Smooth muscle cell (in vitro differentiated cells): ENCODE measurements around the gene AGPAT4. TPM values are rescaled to one million over a fixed set of nuclear protein-coding genes. Genes with fewer than 3 reads are reported as not detected.

Experiments
- DNase-seq: peaks from one replicate; lab custom pipeline; 2025; ENCODE audit not compliant: unreplicated experiment; lab: John Stamatoyannopoulos, UW
- H2AFZ ChIP-seq: fragments of 200-600 bp; sonication (generic); 2 replicates; pipeline ENCODE4 v1.6.0; 2016; ENCODE audit warnings: antibody characterized with exemption, low read depth, mild to moderate bottlenecking
- H3F3A ChIP-seq: fragments of 200-600 bp; sonication (generic); 2 replicates; pipeline ENCODE4 v1.6.0; 2017; ENCODE audit warnings: antibody characterized with exemption, low read depth
- H3K27ac ChIP-seq: fragments of 200-600 bp; sonication (generic); 2 replicates; pipeline ENCODE4 v1.5.1; 2016; ENCODE audit warnings: low read depth, mild to moderate bottlenecking
- H3K27me3 ChIP-seq: fragments of 200-600 bp; sonication (generic); 2 replicates; pipeline ENCODE4 v1.6.1; 2016; ENCODE audit warnings: low read depth, mild to moderate bottlenecking
- H3K36me3 ChIP-seq: fragments of 200-600 bp; sonication (generic); 2 replicates; pipeline ENCODE4 v1.5.1; 2016; ENCODE audit warnings: low read depth
- H3K4me1 ChIP-seq: fragments of 200-600 bp; sonication (generic); 2 replicates; pipeline ENCODE4 v1.5.1; 2016; ENCODE audit warnings: low read depth
- H3K4me2 ChIP-seq: fragments of 200-600 bp; sonication (generic); 2 replicates; pipeline ENCODE4 v1.6.0; 2016; ENCODE audit warnings: mild to moderate bottlenecking
- H3K4me3 ChIP-seq: fragments of 200-600 bp; sonication (generic); 2 replicates; pipeline ENCODE4 v1.5.1; 2016; ENCODE audit warnings: mild to moderate bottlenecking
- H3K79me2 ChIP-seq: fragments of 200-600 bp; sonication (generic); 2 replicates; pipeline ENCODE4 v1.6.0; 2016; ENCODE audit warnings: low read depth, mild to moderate bottlenecking
- H3K9ac ChIP-seq: fragments of 200-600 bp; sonication (generic); 2 replicates; pipeline ENCODE4 v1.6.0; 2016; ENCODE audit warnings: low read depth
- H3K9me3 ChIP-seq: fragments of 200-600 bp; sonication (generic); replicated peaks from 2 replicates; pipeline ENCODE4 v1.5.1; 2016; ENCODE audit warnings: low read depth
- H4K20me1 ChIP-seq: fragments of 200-600 bp; sonication (generic); 2 replicates; pipeline ENCODE4 v1.6.0; 2016; ENCODE audit warnings: low read depth
- CTCF ChIP-seq: fragments of 200-600 bp; sonication (generic); IDR thresholded peaks from 2 replicates; pipeline ENCODE4 v1.5.1; 2017; ENCODE audit warnings: borderline replicate concordance, mild to moderate bottlenecking, antibody characterized with exemption; ENCODE audit not compliant: insufficient read depth, poor library complexity, severe bottlenecking
- WGBS: methylation state at CpG from one replicate; pipeline ENCODE4 v1.1.7; 2016; ENCODE audit warnings: low lambda C conversion rate; 5-methylcytosine and 5-hydroxymethylcytosine counted together
- polyA plus RNA-seq: library from polyadenylated mRNA; unstranded; fragments of >200 nt; fragmentation: Nextera tagmentation; extraction: Ambion mirVana; gene quantifications from 2 replicates; pipeline ENCODE4 v1.2.1, GENCODE V29; 2016
- total RNA-seq: library from RNA; depleted of rRNA; stranded (reverse); fragments of >200 nt; gene quantifications from 2 replicates; pipeline ENCODE4 v1.2.3, GENCODE V29; 2014

Gene AGPAT4
- total and polyA plus RNA-seq, 2 experiments from 2014 or later: 51.4 to 51.8 TPM

- no peak for TF ChIP-seq CTCF
- Histone ChIP-seq H2AFZ (no peak overlapping the region), H3K4me3 (no peak overlapping the region), H3K27ac (no peak overlapping the region), H3K4me2 (no peak overlapping the region), H3K79me2 (peaks cover 3% of the 10 kb centered on the region), H3K9ac (no peak overlapping the region), H3K27me3 (no peaks in the 10 kb centered on the region), H4K20me1 (peaks cover 21% of the 10 kb centered on the region), H3K9me3 (no peaks in the 10 kb centered on the region), H3K36me3 (no peaks in the 10 kb centered on the region), H3F3A (no peaks in the 10 kb centered on the region), H3K4me1 (no peaks in the 10 kb centered on the region)
- WGBS: 96% methylated on average over 18 of the region's 18 CpGs
- DNase-seq: no peak
These were observed 122.7 kb downstream of the AGPAT4 start for GRCh38 chr6:161151059-161151645.

GRCh38 chr6:161150566-161150965 lies 123.3 kb downstream of the AGPAT4 start:
- Histone ChIP-seq H3K79me2 (no peaks in the 10 kb centered on the region), H3K4me2 (no peak overlapping the region), H3K36me3 (no peaks in the 10 kb centered on the region), H3F3A (no peaks in the 10 kb centered on the region), H3K4me1 (no peaks in the 10 kb centered on the region), H3K27ac (no peak overlapping the region), H3K27me3 (no peaks in the 10 kb centered on the region), H4K20me1 (peaks cover 15% of the 10 kb centered on the region), H2AFZ (no peak overlapping the region), H3K9ac (no peak overlapping the region), H3K9me3 (no peaks in the 10 kb centered on the region), H3K4me3 (no peak overlapping the region)
- no peak for TF ChIP-seq CTCF
- 100% methylated on average over 8 of the region's 8 CpGs for WGBS
- DNase-seq: no peak

GRCh38 chr6:161150136-161150535 lies 123.7 kb downstream of the AGPAT4 start:
- Histone ChIP-seq H3K4me1 (no peaks in the 10 kb centered on the region), H4K20me1 (peaks cover 12% of the 10 kb centered on the region), H3K36me3 (no peaks in the 10 kb centered on the region), H3F3A (no peaks in the 10 kb centered on the region), H3K4me3 (no peak overlapping the region), H3K9me3 (no peaks in the 10 kb centered on the region), H2AFZ (no peak overlapping the region), H3K27ac (no peak overlapping the region), H3K4me2 (no peak overlapping the region), H3K27me3 (no peaks in the 10 kb centered on the region), H3K79me2 (no peaks in the 10 kb centered on the region), H3K9ac (no peak overlapping the region)
- TF ChIP-seq CTCF: no peak
- no peak for DNase-seq
- WGBS: 98% methylated on average over 5 of the region's 5 CpGs

- H3K4me2 ChIP-seq: no peak overlapping the region
- H3K79me2 ChIP-seq: no peaks in the 10 kb centered on the region
- H3K27ac ChIP-seq: no peak overlapping the region
- H3K9me3 ChIP-seq: no peaks in the 10 kb centered on the region
- H4K20me1 ChIP-seq: no peaks in the 10 kb centered on the region
- no peaks in the 10 kb centered on the region for H3K4me1 ChIP-seq
- no peak overlapping the region for H2AFZ ChIP-seq
- H3K4me3 ChIP-seq: no peak overlapping the region
- WGBS: 98% methylated on average over 11 of the region's 11 CpGs
- no peak for TF ChIP-seq CTCF
- no peak for DNase-seq
- no peaks in the 10 kb centered on the region for H3K36me3 ChIP-seq
- H3K9ac ChIP-seq: no peak overlapping the region
- H3K27me3 ChIP-seq: no peaks in the 10 kb centered on the region
- H3F3A ChIP-seq: no peaks in the 10 kb centered on the region
These were observed 130.0 kb downstream of the AGPAT4 start for GRCh38 chr6:161143663-161144430.
